Muscle of back (tissue), 11 donors: ENCODE results near the gene CBX2. TPM values are rescaled to one million over a fixed set of nuclear protein-coding genes. Genes with fewer than 3 reads are reported as not detected.

Experiments
- DNase-seq, 3 donors: peaks; one replicate each; pipeline versions ENCODE4 v3.0.0 to v3.0.0-alpha.2; 2013
- polyA plus RNA-seq, 10 donors: library from polyadenylated mRNA; unstranded; fragments of 120-200 nt; gene quantifications; one replicate each; pipeline ENCODE4 v1.2.1, GENCODE V29; 2013; ENCODE audit not compliant: insufficient read length in 10 of 10

CBX2 gene
- polyA plus RNA-seq, 10 donors: 7.6 to 15.9 (median 9.1) TPM

- DNase-seq: peak in 2 of 3 donors; percentile 71 to 87
These were observed 20.6 kb downstream of the CBX2 start for GRCh38 chr17:79798299-79799173.

DNA sequence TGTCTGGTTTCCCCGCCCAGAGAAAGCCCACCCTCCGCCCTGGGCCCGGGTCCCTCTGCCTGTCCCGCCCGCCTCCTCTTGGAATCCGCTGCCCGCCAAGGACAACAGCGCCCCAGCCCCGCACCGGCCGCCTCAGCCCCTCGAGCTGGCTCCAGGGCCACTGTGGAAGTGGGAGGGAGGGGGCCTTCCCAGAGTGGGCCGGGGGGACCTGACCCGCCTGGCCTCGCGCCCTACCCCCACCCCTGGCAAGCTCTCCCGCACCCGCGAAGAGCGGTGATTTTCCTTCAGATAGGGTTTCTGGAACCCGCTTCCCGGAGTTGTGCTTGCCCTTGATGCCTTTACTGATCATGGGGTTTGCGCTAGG is 21.2 kb downstream of the CBX2 start:
- DNase-seq: no peak

DNA sequence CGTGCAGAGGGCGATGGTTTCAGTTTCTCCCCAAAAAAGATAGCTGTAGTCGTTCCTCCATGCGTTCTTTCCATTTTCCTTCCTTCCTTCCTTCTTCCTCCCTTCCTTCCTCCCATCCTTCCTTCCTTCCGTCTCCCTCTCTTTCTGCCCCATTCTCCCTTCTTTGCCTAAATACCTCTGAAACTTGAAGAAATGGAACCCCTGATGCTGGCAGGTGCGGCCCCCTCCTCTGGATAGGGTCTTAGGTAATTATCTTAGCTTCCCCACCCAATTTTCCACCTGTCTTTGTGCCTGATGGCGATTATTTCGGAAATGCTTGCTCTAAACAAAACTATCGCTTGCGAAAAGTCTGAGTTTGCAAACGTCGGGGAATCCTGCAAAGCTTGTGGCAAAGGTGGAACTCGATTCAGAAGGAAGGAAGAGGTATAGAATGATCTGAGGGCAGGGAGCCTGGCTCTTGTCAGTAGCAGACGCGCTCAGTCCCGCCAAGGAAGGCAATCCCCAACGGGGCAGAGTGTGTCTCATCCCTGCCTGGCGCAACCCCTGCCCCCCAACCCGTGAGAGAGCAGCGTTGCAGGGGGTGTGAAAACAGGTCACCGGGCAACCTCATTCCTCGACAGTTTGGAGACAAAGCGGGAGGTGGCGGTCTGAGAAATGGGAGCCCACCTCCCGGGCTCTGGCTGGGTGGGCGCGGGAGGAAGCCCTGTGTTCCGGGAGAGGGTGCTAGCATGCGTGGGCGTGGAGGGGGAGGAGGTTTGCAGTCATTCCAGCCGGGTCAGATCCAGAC is 21.8 kb downstream of the CBX2 start:
- no peak for DNase-seq

DNA sequence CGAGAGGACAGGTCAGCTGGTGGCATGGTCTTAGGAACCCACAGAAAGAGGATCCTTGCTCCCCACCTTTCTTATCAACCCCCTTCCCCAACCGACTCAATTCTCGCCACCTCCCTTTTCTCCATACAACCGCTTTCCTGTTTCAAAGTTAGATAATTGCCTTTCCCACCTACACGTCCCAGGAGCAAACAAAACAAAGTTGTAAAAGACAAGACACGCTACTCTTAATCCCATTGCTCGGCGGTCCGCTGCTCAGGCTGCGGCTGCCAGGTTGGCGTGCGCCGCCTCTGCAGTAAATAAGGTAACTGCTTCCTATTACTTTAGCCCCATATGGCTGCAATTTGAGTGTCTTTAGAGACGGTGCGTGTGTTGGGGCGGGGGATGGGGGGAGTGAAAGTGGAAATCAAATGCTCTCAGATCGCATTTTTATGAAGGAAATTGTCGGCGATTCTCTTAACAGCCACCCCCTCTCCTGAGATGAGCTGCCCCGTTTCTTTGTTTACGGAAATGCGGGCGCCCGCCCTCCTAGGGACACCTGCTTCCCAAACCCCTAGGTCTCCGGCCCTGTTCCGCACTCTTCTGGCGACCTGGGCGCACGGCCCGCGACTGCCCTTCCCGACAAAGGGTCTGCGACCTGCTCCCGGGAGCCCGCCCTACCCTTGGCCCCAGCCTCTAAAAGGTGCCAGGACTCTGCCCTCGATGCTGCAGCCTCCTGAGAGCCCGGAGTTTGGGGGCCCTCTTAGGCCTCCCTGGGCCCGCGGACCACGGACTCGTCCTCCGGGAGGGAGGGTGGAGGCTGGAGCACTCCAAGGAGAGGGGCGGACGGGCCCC is 22.6 kb downstream of the CBX2 start:
- DNase-seq: peak in 1 of 3 donors; percentile 82

- DNase-seq: peak in 1 of 3 donors; percentile 55
These were observed 23.4 kb downstream of the CBX2 start for GRCh38 chr17:79801156-79802038.

DNA sequence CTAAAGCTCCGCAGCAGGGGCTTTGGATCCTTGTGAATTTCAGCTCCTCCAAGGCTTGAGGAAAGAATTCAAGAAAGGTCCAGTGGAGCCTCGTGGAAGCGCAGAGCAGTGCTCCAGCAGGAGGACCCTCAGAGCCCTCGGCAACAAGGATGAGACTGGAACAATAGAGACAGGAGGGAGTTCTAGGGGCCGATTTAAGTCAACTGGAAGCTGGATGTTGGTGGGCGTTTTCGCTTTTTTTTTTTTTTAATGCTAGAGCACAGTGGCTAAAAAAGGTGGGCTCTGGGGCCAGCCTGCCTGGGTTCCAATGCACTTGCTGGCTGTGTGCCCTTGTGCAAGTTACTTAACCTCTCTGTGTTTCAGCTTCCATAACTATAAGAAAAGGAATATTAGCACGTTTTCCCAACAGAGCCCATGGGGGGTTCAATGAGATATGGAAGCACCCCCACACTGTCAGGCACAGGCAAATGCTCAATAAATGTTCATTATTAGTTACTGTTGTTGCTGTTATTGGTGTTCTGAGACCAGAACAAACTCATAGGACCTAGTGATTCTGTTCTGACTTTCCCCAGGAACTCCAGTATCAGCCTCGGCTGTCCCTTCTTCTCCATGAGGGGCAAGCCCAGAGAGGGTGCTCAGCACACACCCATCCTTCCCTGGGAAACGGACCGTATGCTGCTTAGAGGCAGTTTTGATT is 24.2 kb downstream of the CBX2 start:
- DNase-seq: no peak

DNA sequence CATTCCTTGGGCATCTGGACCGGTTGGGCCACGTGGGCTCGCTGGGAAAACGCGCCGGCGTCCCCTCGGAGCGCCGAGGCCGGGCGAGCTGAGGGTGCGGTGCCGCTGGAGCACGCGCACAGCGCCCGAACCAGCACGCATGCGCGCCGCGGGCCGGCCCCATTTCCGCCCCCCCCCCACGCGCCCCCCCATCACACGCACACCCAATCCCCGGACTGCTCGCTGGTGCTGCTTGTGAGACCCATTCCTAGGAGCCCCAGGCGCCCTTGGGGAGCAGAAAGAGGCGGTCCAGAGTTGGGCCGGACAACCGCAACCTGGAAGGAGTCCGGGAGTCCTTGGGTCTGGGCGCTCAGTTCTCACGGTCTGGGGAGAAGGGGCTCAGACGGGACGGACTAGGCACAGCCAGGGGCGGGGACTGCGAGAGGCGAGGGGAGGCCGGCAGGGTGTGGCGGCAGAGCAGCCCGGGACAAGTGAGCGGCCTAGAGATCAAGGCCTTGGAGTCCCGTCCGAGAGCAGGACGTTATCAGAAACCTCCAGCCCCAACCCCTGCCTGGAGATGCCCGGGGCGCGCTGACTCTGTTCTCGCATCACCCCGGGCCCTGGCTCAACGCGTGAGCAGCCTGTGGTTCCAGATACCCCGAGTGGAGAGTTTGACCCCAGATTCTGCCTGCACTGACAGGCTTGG is 24.9 kb downstream of the CBX2 start:
- no peak for DNase-seq

- DNase-seq: no peak
These were observed 25.6 kb downstream of the CBX2 start for GRCh38 chr17:79803421-79803996.

DNA sequence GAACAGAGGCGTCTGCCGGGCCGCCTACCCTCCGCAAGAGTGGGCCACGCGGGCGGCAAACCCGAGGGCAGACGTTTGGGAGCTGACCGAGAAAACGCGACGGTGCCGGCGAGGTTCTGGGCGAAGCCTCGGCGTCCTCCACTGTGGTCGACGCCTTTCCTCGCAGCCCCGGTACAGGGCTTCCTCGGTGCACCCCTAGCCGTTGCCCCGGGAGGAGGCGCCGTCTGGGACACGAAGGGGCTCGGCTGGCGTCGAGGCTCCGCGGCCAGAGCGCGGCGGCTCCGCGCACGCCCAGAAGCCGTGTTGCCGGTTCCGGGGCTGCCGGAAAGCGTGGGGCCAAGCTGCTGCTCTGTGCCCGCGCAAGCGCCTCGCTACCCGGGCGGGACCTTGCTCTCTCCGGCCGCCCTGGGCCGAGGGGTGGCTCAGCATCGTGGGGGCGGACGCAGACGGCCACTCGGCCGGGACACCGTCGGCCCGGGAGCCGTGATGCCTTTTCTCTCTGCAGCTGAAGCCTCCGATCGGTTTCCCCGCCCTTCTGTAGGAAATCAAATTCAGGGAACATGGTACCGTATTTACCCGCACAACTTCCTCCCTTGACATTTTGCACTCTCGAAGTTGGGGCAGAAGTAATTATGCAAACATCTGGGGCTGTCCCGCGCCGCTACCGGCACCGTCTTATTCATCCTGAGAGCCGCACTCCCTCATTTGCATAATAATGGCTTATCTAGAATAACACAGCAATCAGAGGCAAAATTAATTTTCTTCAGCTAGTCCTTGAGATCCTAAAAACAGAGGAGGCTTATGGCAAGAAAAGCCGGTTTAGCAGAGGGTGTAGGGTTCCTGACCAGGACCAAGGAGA is 26.3 kb downstream of the CBX2 start:
- DNase-seq: peak in 1 of 3 donors; percentile 77

- no peak for DNase-seq
These were observed 27.1 kb downstream of the CBX2 start for GRCh38 chr17:79804856-79805696.

- no peak for DNase-seq
These were observed 28.5 kb downstream of the CBX2 start for GRCh38 chr17:79806446-79806760.

DNA sequence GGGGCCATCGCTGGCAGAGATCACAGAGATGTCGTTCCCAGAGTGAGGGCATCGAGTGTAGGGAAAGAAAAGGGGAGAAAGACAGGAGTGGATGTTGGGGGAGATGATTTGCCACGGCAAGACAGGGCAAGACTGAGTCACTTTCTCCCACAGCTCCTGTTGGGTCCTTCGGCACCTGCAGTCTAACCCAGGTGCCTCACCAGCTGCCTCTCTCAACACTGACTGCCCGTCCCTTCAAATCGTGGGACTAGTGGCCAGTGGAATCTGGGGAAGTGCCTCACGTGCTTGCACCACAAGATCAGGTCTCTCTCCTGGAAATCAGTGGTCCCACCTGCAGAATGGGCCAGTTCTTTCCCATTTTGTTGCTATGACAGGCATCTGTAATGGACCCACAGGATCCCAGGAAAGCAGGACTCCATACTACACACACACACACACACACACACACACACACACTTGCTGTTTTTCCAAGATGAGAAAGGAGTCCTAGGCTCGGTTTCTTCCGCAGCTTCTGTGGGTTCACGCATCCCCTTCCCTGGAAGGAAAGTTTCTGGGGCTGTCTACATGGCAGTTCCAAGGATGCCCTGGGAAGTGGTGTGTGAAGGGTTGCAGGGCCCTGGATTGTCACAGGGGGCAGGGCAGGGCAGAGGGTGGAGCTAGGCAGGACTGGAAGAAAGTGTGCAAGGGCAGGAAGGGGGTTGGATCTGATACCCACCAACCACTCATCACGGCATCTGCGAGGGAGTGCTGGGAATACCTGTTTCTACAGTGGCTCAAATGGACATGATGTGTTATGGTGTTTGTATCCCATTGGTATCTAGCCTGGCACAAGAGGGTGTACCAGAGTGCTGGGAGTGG is 29.1 kb downstream of the CBX2 start:
- no peak for DNase-seq

- no peak for DNase-seq
These were observed 31.0 kb downstream of the CBX2 start for GRCh38 chr17:79808763-79809529.

DNA sequence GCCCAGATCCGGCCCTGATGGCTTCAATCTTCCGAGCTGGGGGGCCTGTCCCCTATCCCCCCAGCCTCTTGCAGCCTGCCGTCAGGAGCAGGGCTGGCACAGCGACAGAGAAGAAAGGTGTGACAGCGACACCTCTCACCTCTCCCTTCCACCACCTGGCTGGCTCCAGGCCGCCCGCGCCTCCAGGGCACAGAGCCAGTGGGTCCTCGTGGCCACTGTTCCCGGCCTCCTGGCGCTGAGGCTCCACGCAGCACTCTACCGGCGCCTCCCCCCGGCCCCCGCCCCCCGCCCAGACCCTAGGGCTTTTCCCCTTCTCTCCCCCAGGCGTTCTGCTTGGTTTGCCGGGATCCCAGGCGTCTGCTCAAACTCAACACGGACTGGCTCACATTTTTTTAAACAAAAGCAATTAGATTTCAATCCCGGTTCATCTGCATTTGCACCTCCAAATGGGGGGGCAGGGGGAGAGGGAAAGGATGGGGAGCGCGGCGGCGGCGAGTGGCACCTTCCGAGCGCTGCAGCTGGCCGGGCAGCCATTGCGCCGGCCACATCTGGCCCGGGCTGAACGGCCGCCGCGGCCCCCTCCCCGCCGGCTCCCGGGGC is 31.7 kb downstream of the CBX2 start:
- DNase-seq: no peak
